OCI-LY1 (cell line): Measurements from ENCODE around the gene SLC25A21.

ENCODE experiments used
- EZH2 ChIP-seq: fragments of 200-600 bp; sonication (generic), shearing (Covaris generic); IDR thresholded peaks from 2 replicates; pipeline ENCODE4 v1.8.0; 2017; ENCODE audit warnings: borderline replicate concordance, mixed run types, mild to moderate bottlenecking, antibody characterized with exemption, low read length, moderate library complexity, mixed read lengths
- TF ChIP-seq, protein P1 (sequence below): fragments of 200-600 bp; sonication (generic), shearing (Covaris generic); IDR thresholded peaks from 2 replicates; pipeline ENCODE4 v1.5.1; 2017; ENCODE audit warnings: mild to moderate bottlenecking, antibody characterized with exemption, low read length, moderate library complexity, mixed read lengths

DNA sequence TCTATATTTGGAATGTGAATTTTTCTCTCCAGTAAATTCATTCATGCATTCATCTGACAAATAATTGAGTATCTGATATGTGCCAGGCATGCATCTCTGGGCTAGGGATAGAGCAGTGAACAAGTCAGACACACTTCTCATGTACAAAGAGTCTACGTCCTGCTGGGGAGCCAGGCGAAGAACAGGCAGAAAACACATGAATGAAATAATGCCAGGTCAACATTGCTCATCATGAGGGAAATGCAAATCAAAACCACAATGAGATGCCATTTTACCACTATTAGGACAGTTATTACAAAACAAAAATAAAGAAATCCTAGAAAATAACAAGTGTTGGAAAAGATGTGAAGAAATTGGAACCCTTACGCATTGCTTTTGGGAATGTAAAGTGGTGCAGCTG lies 420.5 kb downstream of the SLC25A21 start:
- TF ChIP-seq, protein P1, sequence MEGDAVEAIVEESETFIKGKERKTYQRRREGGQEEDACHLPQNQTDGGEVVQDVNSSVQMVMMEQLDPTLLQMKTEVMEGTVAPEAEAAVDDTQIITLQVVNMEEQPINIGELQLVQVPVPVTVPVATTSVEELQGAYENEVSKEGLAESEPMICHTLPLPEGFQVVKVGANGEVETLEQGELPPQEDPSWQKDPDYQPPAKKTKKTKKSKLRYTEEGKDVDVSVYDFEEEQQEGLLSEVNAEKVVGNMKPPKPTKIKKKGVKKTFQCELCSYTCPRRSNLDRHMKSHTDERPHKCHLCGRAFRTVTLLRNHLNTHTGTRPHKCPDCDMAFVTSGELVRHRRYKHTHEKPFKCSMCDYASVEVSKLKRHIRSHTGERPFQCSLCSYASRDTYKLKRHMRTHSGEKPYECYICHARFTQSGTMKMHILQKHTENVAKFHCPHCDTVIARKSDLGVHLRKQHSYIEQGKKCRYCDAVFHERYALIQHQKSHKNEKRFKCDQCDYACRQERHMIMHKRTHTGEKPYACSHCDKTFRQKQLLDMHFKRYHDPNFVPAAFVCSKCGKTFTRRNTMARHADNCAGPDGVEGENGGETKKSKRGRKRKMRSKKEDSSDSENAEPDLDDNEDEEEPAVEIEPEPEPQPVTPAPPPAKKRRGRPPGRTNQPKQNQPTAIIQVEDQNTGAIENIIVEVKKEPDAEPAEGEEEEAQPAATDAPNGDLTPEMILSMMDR, result no peak
- no peak for TF ChIP-seq EZH2
